ENCODE measurements around the gene GCAT.
A peak's percentile ranks its signal among the peaks of the same experiment; 100 is the strongest.

Gene GCAT

DNA sequence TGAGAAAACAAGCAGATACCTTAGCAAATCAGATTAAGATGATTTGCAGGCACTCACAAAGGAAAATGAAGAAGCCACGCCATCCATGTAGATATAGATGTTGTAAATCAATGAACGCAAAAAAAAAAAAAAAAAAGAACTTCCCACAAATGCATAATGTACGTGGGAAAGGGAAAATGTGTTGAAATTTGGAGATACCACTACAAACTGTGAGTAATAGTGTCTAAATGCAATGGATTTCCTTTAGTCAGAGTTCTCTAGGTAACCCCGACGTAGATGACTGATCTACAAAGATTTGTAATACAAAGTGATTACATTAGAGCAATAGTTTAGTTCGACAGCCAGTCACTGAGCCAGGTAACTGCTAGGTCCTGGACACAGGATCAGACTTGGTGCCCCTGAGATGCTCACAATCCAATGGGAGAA lies 37.2 kb downstream of the GCAT start:
- ChIA-PET CTCF (interaction anchor here (0.6 kb wide), 1 partner anchor 26 kb away, joined by 5 read pairs; no protein-coding TSS in a partner anchor), POLR2A (ENCODE audit: low non-redundant PET) (no interaction called here)
- TF ChIP-seq, protein P1, sequence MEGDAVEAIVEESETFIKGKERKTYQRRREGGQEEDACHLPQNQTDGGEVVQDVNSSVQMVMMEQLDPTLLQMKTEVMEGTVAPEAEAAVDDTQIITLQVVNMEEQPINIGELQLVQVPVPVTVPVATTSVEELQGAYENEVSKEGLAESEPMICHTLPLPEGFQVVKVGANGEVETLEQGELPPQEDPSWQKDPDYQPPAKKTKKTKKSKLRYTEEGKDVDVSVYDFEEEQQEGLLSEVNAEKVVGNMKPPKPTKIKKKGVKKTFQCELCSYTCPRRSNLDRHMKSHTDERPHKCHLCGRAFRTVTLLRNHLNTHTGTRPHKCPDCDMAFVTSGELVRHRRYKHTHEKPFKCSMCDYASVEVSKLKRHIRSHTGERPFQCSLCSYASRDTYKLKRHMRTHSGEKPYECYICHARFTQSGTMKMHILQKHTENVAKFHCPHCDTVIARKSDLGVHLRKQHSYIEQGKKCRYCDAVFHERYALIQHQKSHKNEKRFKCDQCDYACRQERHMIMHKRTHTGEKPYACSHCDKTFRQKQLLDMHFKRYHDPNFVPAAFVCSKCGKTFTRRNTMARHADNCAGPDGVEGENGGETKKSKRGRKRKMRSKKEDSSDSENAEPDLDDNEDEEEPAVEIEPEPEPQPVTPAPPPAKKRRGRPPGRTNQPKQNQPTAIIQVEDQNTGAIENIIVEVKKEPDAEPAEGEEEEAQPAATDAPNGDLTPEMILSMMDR (conservative IDR thresholded peaks at IDR 0.05; ENCODE audit: low read depth) = no peak
- no peak for DNase-seq (ENCODE audit: low spot score)
- peak overlapping the region; percentile 96 for H3K27ac ChIP-seq

DNA sequence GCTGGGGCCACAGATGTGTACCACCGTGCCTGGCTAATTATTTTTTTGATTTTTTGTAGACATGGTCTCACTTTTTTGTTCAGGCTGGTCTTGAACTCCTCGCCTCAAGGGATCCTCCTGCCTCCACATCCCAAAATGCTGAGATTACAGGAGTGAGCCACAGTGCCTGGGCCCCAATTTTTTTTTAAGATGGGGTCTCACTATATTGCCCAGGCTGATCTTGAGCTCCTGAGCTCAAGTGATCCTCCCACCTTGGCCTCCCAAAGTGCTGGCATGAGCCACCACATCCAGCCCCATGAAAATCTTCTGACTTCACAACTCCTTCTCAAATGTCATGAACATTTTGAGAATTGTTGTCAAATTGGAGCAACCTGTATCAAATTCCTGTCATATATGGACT lies 38.7 kb downstream of the GCAT start:
- POLR2A ChIA-PET (ENCODE audit: low non-redundant PET) = no interaction called here
- TF ChIP-seq, protein P1 (conservative IDR thresholded peaks at IDR 0.05; ENCODE audit: low read depth) = no peak
- H3K27ac ChIP-seq = peak overlapping the region; percentile 44
- CTCF ChIA-PET = no interaction called here
- DNase-seq (ENCODE audit: low spot score) = no peak

DNA sequence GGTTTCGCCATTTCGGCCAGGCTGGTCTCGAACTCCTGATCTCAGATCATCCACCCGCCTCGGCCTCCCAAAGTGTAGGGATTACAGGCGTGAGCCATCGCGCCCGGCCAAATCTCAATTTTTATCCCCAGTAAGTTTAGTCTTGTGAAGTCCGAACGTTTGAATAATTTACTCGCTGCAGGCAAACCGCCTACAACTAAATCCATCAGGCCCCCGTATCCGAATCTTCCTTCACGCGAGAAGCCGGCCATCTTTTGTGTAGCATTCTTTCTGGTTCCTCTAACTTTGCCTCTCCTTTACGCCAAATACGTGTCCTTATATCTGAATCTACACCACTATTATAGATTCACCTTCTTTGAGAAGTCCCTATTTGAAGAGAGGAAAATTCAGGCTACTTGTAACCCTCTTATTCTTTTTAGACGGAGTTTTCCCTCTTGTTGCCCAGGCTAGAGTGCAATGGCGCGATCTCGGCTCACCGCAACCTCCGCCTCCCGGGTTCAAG lies 40.9 kb downstream of the GCAT start:
- POLR2A ChIA-PET (ENCODE audit: low non-redundant PET) = no interaction called here
- peak overlapping the region; percentile 96 for H3K27ac ChIP-seq
- TF ChIP-seq, protein P1 (conservative IDR thresholded peaks at IDR 0.05; ENCODE audit: low read depth) = no peak
- CTCF ChIA-PET = no interaction called here
- peak; percentile 31 for DNase-seq (ENCODE audit: low spot score)

DNA sequence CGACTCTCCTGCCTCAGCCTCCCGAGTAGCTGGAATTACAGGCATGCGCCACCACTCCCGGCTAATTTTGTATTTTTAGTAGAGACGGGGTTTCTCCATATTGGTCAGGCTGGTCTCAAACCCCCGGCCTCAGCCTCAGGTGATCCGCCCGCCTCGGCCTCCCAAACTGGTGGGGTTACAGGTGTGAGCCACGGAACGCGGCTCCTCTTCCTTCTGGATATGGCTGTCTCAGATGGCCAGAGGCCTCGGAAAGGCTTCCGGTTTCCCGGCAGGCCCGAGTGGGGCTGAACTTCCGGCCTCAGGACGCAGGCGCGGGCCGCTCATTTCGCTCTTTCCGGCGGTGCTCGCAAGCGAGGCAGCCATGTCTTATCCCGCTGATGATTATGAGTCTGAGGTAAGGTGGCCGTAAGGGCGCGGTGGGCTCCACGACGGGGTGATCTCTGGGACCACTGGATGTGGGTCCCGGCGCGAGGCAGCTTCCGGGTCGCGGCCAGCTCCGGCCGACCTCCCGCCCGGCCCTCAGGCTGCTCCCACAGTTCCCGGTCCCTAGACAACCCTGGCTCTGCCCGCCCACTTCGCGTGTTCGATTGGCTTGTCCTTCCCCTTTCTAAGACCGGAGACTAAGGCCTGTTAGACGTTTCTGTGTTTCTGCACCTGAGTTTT lies 41.5 kb downstream of the GCAT start, which contains the start of gene EIF3L:
Gene EIF3L, plus strand, starts transcription at position 331 of the 663 bp plus-strand sequence. Its CDS starts 31 bp downstream, at position 362.
- peak within 1 kb of the TSS; percentile 96 for H3K27ac ChIP-seq
- CTCF ChIA-PET = no interaction called here
- DNase-seq (ENCODE audit: low spot score) = peak; percentile 91
- TF ChIP-seq, protein P1 (conservative IDR thresholded peaks at IDR 0.05; ENCODE audit: low read depth) = no peak
- POLR2A ChIA-PET (ENCODE audit: low non-redundant PET) = no interaction called here

DNA sequence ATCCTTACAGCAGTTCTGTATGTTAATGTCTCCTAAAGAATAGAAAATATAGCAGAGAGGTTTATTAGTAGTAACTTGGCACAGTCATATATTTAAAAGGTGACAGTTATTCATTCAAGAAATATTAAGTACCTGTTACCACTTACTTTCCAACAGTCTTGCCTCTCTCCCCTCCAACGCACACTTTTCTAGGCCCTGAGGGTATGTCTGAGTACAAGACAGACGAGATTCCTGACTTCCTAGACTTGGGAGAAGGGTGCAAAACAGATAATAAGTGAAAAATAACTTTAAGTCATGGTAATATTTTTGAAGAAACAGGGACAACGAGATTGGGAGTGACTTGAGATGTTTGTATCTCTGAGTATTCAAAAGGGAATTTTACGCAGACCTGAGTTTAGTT lies 43.1 kb downstream of the GCAT start:
- DNase-seq (ENCODE audit: low spot score) = no peak
- no peak overlapping the region for H3K27ac ChIP-seq
- POLR2A ChIA-PET (ENCODE audit: low non-redundant PET) = no interaction called here
- TF ChIP-seq, protein P1 (conservative IDR thresholded peaks at IDR 0.05; ENCODE audit: low read depth) = no peak
- CTCF ChIA-PET = no interaction called here

DNA sequence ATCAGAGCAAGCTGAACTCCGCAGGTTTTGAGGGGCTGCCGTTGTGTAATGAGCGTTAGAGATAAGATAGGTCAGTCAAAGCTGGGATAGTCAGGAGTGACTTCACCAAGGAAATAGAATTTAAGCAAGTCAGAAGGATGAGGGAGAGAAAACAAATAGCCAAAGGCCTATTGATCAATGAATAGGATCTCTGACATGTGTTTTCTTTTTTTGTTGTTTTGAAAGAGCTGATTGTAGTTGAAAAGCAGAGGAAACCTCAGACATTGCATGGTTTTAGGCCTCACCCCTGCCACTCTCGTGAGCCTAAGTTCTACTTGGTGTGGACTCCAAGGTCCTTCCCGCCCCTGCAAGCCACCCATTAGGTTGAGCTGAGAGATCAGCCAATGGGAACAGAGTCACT lies 44.7 kb downstream of the GCAT start:
- POLR2A ChIA-PET (ENCODE audit: low non-redundant PET) = no interaction called here
- TF ChIP-seq, protein P1 (conservative IDR thresholded peaks at IDR 0.05; ENCODE audit: low read depth) = no peak
- CTCF ChIA-PET = no interaction called here
- H3K27ac ChIP-seq = no peak overlapping the region
- DNase-seq (ENCODE audit: low spot score) = no peak
